Breast epithelium (tissue), 3 donors: Measurements from ENCODE around the gene EIF5.

Source experiments
- CTCF ChIP-seq, 3 donors: fragments of 450-650 bp; IDR thresholded peaks; one replicate each; pipeline ENCODE4 v1.5.1; 2016 to 2017; ENCODE audit warnings: antibody characterized with exemption in 3 of 3, mild to moderate bottlenecking in 3 of 3, moderate library complexity in 3 of 3
- POLR2A ChIP-seq: fragments of 450-650 bp; IDR thresholded peaks from one replicate; pipeline ENCODE4 v1.6.1; 2016; ENCODE audit warnings: antibody characterized with exemption, mild to moderate bottlenecking, moderate library complexity
- POLR2AphosphoS5 ChIP-seq, 3 donors: sonication (generic); formaldehyde crosslinking; IDR thresholded peaks; one replicate each; pipeline ENCODE4 v1.6.1; 2017; ENCODE audit warnings: antibody characterized with exemption in 3 of 3

- TF ChIP-seq CTCF (IDR thresholded peaks at IDR 0.05), result no peak
- TF ChIP-seq POLR2A, result no peak
- no peak for TF ChIP-seq POLR2AphosphoS5 (IDR thresholded peaks at IDR 0.05)
Measured at GRCh38 chr14:103290494-103290893, 43.5 kb upstream of the EIF5 start.
